CD4-positive, alpha-beta memory T cell (primary cell): Measurements from ENCODE around the gene CDKAL1. TPM values are rescaled to one million over a fixed set of nuclear protein-coding genes. Genes with fewer than 3 reads are reported as not detected.

ENCODE experiments used
- CTCF ChIA-PET: fragments of 350-600 bp; sonication (Branson Sonifier 250); formaldehyde crosslinking; loops from one replicate; lab custom pipeline; 2021; ENCODE audit warnings: inconsistent platforms; ENCODE audit not compliant: partially characterized antibody; lab: Charles Lee
- POLR2A ChIA-PET: fragments of 350-600 bp; sonication (Branson Sonifier 250); formaldehyde crosslinking; loops from one replicate; lab custom pipeline; 2021; ENCODE audit not compliant: partially characterized antibody; lab: Charles Lee
- DNase-seq, 5 donors: peaks; one replicate each; pipeline versions ENCODE4 v3.0.0 to v3.0.0-alpha.2; 2020 to 2022; ENCODE audit warnings: mixed read lengths in 1 of 5
- H3K27ac ChIP-seq: one replicate; pipeline ENCODE4 v1.7.0; 2013; ENCODE audit warnings: low read depth, low read length
- H3K27me3 ChIP-seq: 2 replicates; pipeline ENCODE4 v1.7.0; 2013; ENCODE audit warnings: mild to moderate bottlenecking, low read length, moderate library complexity; ENCODE audit not compliant: insufficient read depth
- H3K36me3 ChIP-seq: 2 replicates; pipeline ENCODE4 v1.7.0; 2013; ENCODE audit warnings: mild to moderate bottlenecking, low read length, moderate library complexity; ENCODE audit not compliant: insufficient read depth
- H3K4me1 ChIP-seq: 2 replicates; pipeline ENCODE4 v1.7.0; 2013; ENCODE audit warnings: mild to moderate bottlenecking, low read length, moderate library complexity; ENCODE audit not compliant: insufficient read depth
- H3K4me3 ChIP-seq, 2 donors: one replicate each; pipeline ENCODE4 v1.7.0; 2013; ENCODE audit warnings: low read length in 2 of 2, mild to moderate bottlenecking in 1 of 2
- H3K9me3 ChIP-seq, 2 donors: one replicate each; pipeline ENCODE4 v1.7.0; 2013; ENCODE audit warnings: low read length in 2 of 2, control low read depth in 1 of 2; ENCODE audit not compliant: control insufficient read depth in 1 of 2
- H3K27ac Mint-ChIP-seq, 7 donors: one replicate each; pipeline ENCODE4 v1.8.0; 2020 to 2021; ENCODE audit warnings: mixed read lengths in 7 of 7, mild to moderate bottlenecking in 6 of 7, inconsistent platforms in 3 of 7, moderate library complexity in 3 of 7
- H3K27me3 Mint-ChIP-seq, 2 donors: one replicate each; pipeline ENCODE4 v1.8.0; 2020 to 2021; ENCODE audit warnings: mixed read lengths in 2 of 2
- H3K36me3 Mint-ChIP-seq, 2 donors: one replicate each; pipeline ENCODE4 v1.8.0; 2020 to 2021; ENCODE audit warnings: mixed read lengths in 2 of 2, inconsistent platforms in 1 of 2, mild to moderate bottlenecking in 1 of 2
- H3K4me1 Mint-ChIP-seq, 4 donors: one replicate each; pipeline ENCODE4 v1.8.0; 2020 to 2021; ENCODE audit warnings: mixed read lengths in 4 of 4, mild to moderate bottlenecking in 1 of 4
- H3K4me3 Mint-ChIP-seq, 8 donors: one replicate each; pipeline ENCODE4 v1.8.0; 2020 to 2021; ENCODE audit warnings: mixed read lengths in 8 of 8, mild to moderate bottlenecking in 7 of 8, moderate library complexity in 6 of 8, inconsistent platforms in 3 of 8
- H3K9me3 Mint-ChIP-seq, 8 donors: one replicate each; pipeline ENCODE4 v1.8.0; 2020 to 2021; ENCODE audit warnings: mixed read lengths in 8 of 8, mild to moderate bottlenecking in 5 of 8, inconsistent platforms in 3 of 8, moderate library complexity in 1 of 8
- intact Hi-C: fragments of 100-400 bp; cut with micrococcal nuclease; formaldehyde crosslinking; loops from one replicate; pipeline ENCODE4 v1.15.1; 2023
- polyA plus RNA-seq, 2 donors: library from polyadenylated mRNA; unstranded; fragments of 300-500 nt; fragmentation: Illumina TruSeq; gene quantifications; one replicate each; pipeline ENCODE4 v1.2.3, GENCODE V29; 2021
- total RNA-seq, 2 experiments: library from RNA; stranded (reverse); gene quantifications; one replicate each; pipeline ENCODE4 v1.2.3, GENCODE V29; 2021

Gene CDKAL1
- total and polyA plus RNA-seq, 4 experiments from 2014 or later = 22.3 to 41.8 (median 26.8) TPM

DNA sequence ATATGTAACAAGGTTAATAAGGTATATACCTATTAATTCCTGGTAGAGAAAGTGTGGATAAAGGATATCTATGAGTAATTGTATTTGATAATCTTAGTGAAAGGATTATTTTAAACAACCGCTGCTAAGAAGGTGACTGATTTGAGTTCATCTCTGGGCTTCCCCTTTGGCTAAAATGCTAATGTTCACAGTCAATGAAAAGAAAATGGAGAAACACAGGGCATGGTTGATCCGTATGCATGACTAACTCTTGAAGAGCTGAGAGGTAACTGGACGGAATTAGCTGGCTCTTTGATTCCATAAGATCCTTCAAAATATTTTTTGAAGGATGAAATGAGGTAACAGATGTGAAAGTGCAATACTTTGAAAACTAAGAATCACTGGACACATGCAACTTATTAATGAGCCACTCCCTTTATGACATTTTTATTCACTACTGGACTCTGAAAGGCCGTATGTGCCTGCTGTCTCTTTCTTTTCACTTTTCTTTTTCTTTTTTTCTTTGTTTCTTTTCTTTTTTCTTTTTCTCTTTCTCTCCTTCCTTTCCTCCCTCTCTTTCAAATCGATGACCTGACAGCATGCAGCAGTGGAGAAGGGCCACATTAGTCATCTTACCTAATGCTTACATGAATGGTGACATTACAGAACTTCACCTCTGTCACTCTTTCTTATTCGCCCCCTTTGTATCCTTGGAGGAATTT lies 464.6 kb downstream of the CDKAL1 start:
- H3K36me3 Mint-ChIP-seq = peaks cover 50 to 51% of the 10 kb centered on the region in 2 donors
- H3K4me1 Mint-ChIP-seq = no peaks in the 10 kb centered on the region
- no peak for DNase-seq
- intact Hi-C loops = no loop called here
- H3K4me3 Mint-ChIP-seq = no peak overlapping the region
- H3K9me3 ChIP-seq = no peaks in the 10 kb centered on the region
- H3K9me3 Mint-ChIP-seq = peaks cover 0 to 3% (median 0%) of the 10 kb centered on the region in 8 donors
- POLR2A ChIA-PET = no interaction called here
- no peak overlapping the region for H3K4me3 ChIP-seq
- CTCF ChIA-PET = no interaction called here
- H3K27ac ChIP-seq = no peak overlapping the region
- no peaks in the 10 kb centered on the region for H3K36me3 ChIP-seq
- H3K27me3 Mint-ChIP-seq = no peaks in the 10 kb centered on the region
- H3K4me1 ChIP-seq = no peaks in the 10 kb centered on the region
- H3K27me3 ChIP-seq = no peaks in the 10 kb centered on the region
- H3K27ac Mint-ChIP-seq = no peak overlapping the region

DNA sequence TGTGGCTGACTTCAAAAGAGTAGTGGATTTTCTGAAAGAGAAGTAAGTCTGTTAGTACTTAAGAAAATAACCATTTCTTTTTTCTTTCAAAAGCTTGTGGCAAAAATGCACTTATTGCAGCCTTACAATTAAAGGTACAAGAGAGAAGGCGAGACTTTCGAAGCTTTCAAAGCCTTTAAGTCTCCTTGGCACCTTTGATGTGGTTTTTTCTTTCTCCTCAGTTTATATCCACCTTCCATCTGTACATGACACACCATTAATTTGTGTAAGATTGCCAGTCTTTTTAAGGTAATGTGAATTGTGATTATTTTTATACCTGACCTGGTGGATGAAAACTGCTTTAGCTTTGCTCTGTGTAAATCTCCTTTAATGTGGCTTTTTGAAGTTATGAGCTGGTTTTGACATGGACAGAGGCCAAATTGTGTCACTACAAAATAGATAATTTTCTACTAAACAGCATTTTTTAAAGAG lies 466.1 kb downstream of the CDKAL1 start:
- Histone ChIP-seq H3K27me3 (no peaks in the 10 kb centered on the region), H3K4me3 (no peak overlapping the region), H3K9me3 (no peaks in the 10 kb centered on the region), H3K36me3 (no peaks in the 10 kb centered on the region), H3K27ac (no peak overlapping the region), H3K4me1 (no peaks in the 10 kb centered on the region)
- POLR2A ChIA-PET = no interaction called here
- Mint-ChIP-seq H3K27ac (no peak overlapping the region), H3K9me3 (peaks cover 0 to 3% (median 0%) of the 10 kb centered on the region in 8 donors), H3K27me3 (no peaks in the 10 kb centered on the region), H3K4me1 (no peaks in the 10 kb centered on the region), H3K4me3 (no peak overlapping the region), H3K36me3 (peaks cover 50 to 52% of the 10 kb centered on the region in 2 donors)
- no peak for DNase-seq
- CTCF ChIA-PET = no interaction called here
- intact Hi-C loops = no loop called here

DNA sequence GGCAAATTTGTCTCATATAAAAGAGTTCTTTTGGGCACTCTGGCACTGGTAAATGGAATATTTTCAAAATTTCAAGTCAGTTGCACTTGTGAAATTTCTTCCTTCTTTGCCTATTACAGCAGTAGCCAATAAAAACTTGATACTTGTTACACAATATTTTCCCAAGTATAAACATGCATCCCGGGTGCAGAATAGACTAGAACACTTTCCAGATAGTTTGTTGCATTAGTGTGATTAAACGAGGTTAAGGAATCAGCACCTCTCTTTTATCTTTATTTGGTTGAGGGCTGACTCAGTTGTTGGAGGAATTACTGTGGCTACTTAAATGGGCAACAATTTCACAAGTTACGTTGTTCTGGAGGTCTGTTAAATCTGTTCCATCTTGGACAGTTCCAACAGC lies 467.5 kb downstream of the CDKAL1 start:
- Mint-ChIP-seq H3K4me3 (no peak overlapping the region), H3K36me3 (peaks cover 49 to 51% of the 10 kb centered on the region in 2 donors)

DNA sequence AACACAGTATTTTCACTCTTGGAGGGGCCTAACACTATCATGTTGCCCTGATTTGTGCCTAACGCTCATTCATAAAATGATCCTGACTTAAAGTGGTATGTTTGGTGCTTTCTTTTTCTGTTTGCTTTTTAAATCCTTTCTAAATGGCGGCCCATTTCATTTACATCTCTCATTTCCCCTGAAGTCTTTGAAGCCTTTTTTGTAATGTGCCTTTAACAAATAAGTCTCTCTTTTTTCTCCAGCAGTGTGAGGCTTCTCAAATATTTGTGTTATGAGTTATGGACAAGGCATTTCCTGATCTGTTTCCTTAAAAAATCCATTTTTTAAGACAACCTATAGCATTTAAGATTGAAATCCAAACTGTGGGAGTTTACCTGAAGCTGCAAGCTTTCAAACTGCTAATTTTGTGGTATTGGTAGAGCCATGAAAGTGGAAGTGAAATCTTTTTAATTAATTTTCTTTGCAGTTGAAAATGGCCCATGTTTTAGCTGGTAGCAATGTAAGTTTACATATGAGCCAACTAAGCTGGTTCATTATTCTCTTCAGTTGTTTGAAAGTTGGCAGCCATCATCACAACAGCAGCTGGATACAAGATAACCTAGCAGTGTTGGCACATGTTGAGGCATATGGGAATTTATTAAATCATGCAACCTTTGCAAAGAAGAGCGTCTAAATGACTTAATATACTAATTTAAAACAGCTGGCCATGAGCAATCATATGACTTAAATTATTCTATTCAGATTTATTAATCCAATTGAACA lies 469.7 kb downstream of the CDKAL1 start:
- H3K4me3 ChIP-seq = no peak overlapping the region
- Mint-ChIP-seq H3K4me1 (peaks cover 0 to 2% (median 0%) of the 10 kb centered on the region in 4 donors), H3K36me3 (peaks cover 56 to 62% of the 10 kb centered on the region in 2 donors), H3K9me3 (peaks cover 0 to 8% (median 5%) of the 10 kb centered on the region in 8 donors), H3K4me3 (no peak overlapping the region), H3K27me3 (no peaks in the 10 kb centered on the region), H3K27ac (no peak overlapping the region)
- ChIA-PET POLR2A (interaction anchor here (1.2 kb wide), 1 partner anchor 10 kb away, joined by 3 read pairs; no protein-coding TSS in a partner anchor), CTCF (no interaction called here)
- no peak overlapping the region for H3K27ac ChIP-seq
- H3K9me3 ChIP-seq = no peaks in the 10 kb centered on the region
- intact Hi-C loops = no loop called here
- no peaks in the 10 kb centered on the region for H3K36me3 ChIP-seq
- H3K27me3 ChIP-seq = no peaks in the 10 kb centered on the region
- no peaks in the 10 kb centered on the region for H3K4me1 ChIP-seq
- no peak for DNase-seq

More for the DNA sequence above, 467.5 kb downstream of the CDKAL1 start:
- no peaks in the 10 kb centered on the region for H3K27me3 ChIP-seq
- Mint-ChIP-seq H3K27me3 (no peaks in the 10 kb centered on the region), H3K4me1 (no peaks in the 10 kb centered on the region), H3K9me3 (peaks cover 0 to 3% (median 0%) of the 10 kb centered on the region in 8 donors), H3K27ac (no peak overlapping the region)
- ChIA-PET POLR2A (no interaction called here), CTCF (no interaction called here)
- no peaks in the 10 kb centered on the region for H3K36me3 ChIP-seq
- intact Hi-C loops = no loop called here
- H3K4me1 ChIP-seq = no peaks in the 10 kb centered on the region
- no peaks in the 10 kb centered on the region for H3K9me3 ChIP-seq
- no peak overlapping the region for H3K27ac ChIP-seq
- DNase-seq = no peak
- no peak overlapping the region for H3K4me3 ChIP-seq

DNA sequence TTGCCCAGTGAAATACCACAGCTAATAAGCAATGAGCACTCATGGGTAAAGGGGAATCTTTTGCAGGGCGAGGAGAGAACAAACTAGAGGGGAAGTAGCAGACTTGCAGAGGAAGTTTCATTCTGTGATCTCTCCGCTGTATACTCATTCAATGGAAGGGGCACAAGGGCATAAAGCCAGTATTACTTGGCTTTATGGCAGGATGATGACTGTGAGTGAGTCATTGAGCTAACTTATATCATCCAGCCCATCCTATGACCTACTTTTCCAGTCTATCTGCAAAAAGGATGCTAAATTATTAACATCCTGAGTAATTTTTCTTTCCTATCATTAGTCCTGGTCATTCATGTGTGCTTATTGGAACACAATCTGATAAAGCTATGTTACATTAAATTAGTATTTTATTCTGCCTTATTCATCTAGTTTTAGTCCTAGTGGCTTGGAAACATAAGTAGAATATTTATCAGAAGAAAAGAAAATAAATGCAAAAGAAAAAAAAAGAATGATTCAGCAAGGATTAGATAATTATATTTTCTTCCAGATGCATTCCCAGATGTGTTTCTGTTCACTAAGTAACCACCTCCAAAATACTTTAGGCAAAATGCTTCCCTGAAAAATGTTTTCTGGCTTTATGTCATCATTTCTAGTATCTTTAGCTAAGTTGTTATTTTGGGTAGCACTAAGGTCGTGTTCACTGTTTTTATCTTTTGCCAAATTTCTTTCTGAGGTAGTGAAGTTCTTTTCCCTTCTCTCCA lies 471.7 kb downstream of the CDKAL1 start:
- no peak overlapping the region for H3K27ac ChIP-seq
- no peaks in the 10 kb centered on the region for H3K36me3 ChIP-seq
- peaks cover 55 to 63% of the 10 kb centered on the region in 2 donors for H3K36me3 Mint-ChIP-seq
- no peak overlapping the region for H3K4me3 ChIP-seq
- H3K27ac Mint-ChIP-seq = no peak overlapping the region
- no peaks in the 10 kb centered on the region for H3K4me1 ChIP-seq
- no peaks in the 10 kb centered on the region for H3K9me3 ChIP-seq
- no peaks in the 10 kb centered on the region for H3K27me3 ChIP-seq
- peaks cover 2 to 11% (median 9%) of the 10 kb centered on the region in 8 donors for H3K9me3 Mint-ChIP-seq
- ChIA-PET CTCF (no interaction called here), POLR2A (no interaction called here)
- intact Hi-C loops = no loop called here
- H3K4me3 Mint-ChIP-seq = no peak overlapping the region
- H3K4me1 Mint-ChIP-seq = peaks cover 0 to 2% (median 0%) of the 10 kb centered on the region in 4 donors
- DNase-seq = no peak
- H3K27me3 Mint-ChIP-seq = no peaks in the 10 kb centered on the region

DNA sequence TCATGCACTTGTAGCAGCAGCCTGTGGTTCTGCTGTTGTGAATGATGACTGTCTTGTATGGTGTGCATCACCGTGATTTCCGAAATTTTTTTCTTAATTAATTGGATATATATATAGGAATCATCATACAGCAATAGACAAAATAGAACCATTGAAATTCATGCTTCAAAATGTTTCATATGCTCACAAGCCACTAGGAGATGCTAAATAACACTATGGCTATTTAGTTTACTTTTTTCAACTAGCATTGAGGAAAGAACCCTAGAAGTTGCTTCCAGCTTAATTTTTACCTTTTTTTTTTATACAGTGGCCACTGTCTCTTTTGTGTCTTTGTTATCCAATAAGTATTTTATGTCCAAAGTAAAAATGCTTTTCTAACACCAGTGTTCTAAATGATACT lies 485.4 kb downstream of the CDKAL1 start:
- POLR2A ChIA-PET = no interaction called here
- no peaks in the 10 kb centered on the region for H3K4me1 ChIP-seq
- H3K36me3 ChIP-seq = no peaks in the 10 kb centered on the region
- H3K4me3 ChIP-seq = no peak overlapping the region
- intact Hi-C loops = no loop called here
- no peak overlapping the region for H3K27ac ChIP-seq
- no peak for DNase-seq
- Mint-ChIP-seq H3K27ac (no peak overlapping the region), H3K27me3 (no peaks in the 10 kb centered on the region), H3K4me1 (peaks cover 0 to 1% (median under 1%) of the 10 kb centered on the region in 4 donors), H3K36me3 (peaks cover 11 to 34% of the 10 kb centered on the region in 2 donors), H3K9me3 (peaks cover 0 to 11% (median 4%) of the 10 kb centered on the region in 8 donors), H3K4me3 (no peak overlapping the region)
- no peaks in the 10 kb centered on the region for H3K9me3 ChIP-seq
- CTCF ChIA-PET = no interaction called here
- H3K27me3 ChIP-seq = no peaks in the 10 kb centered on the region
